Activated B cell treated with CpG ODN at 0.5 μM for 24 hours (primary cell): ENCODE data around the gene UBASH3A. TPM values are rescaled to one million over a fixed set of nuclear protein-coding genes. Genes with fewer than 3 reads are reported as not detected.

Source experiments
- ATAC-seq: fragments of 200-7000 bp; cut with Tn5 transposase; one replicate; pipeline ENCODE4 v1.10.0; 2021; ENCODE audit warnings: low read depth, mild to moderate bottlenecking, moderate library complexity
- CTCF ChIA-PET: fragments of 350-600 bp; sonication (Branson Sonifier 250); formaldehyde crosslinking; loops from one replicate; lab custom pipeline; 2021; ENCODE audit warnings: antibody characterized with exemption; lab: Charles Lee
- POLR2A ChIA-PET: fragments of 350-600 bp; sonication (Branson Sonifier 250); formaldehyde crosslinking; loops from one replicate; lab custom pipeline; 2021; ENCODE audit warnings: antibody characterized with exemption; lab: Charles Lee
- DNase-seq: peaks from one replicate; pipeline ENCODE4 v3.0.0; 2022
- H3K27ac Mint-ChIP-seq: one replicate; pipeline ENCODE4 v1.8.0; 2020; ENCODE audit warnings: mixed read lengths
- H3K27me3 Mint-ChIP-seq: one replicate; pipeline ENCODE4 v1.8.0; 2021; ENCODE audit warnings: mixed read lengths
- H3K36me3 Mint-ChIP-seq: one replicate; pipeline ENCODE4 v1.8.0; 2021; ENCODE audit warnings: low read depth, mixed read lengths
- H3K4me1 Mint-ChIP-seq: one replicate; pipeline ENCODE4 v1.8.0; 2021; ENCODE audit warnings: mixed read lengths
- H3K4me3 Mint-ChIP-seq: one replicate; pipeline ENCODE4 v1.8.0; 2020; ENCODE audit warnings: mild to moderate bottlenecking, mixed read lengths
- H3K9me3 Mint-ChIP-seq: one replicate; pipeline ENCODE4 v1.8.0; 2020; ENCODE audit warnings: mixed read lengths
- CTCF ChIP-seq: fragments of 200-600 bp; IDR thresholded peaks from one replicate; pipeline ENCODE4 v1.8.0; 2022; ENCODE audit warnings: antibody characterized with exemption, mild to moderate bottlenecking
- intact Hi-C: fragments of 100-400 bp; cut with micrococcal nuclease; formaldehyde crosslinking; loops from one replicate; pipeline ENCODE4 v1.15.1; 2024
- total RNA-seq: library from RNA; stranded (reverse); gene quantifications from 2 replicates; pipeline ENCODE4 v1.2.3, GENCODE V29; 2022

UBASH3A gene
- total RNA-seq, 1 donor from 2014 or later, result not detected

GRCh38 chr21:42358937-42359336 is 44.8 kb upstream of the UBASH3A start:
- intact Hi-C loops, result no loop called here
- Mint-ChIP-seq H3K4me1 (peaks cover 2% of the 10 kb centered on the region), H3K4me3 (no peak overlapping the region), H3K27me3 (peaks cover 31% of the 10 kb centered on the region), H3K27ac (no peak overlapping the region), H3K36me3 (peaks cover 3% of the 10 kb centered on the region), H3K9me3 (peaks cover 11% of the 10 kb centered on the region)
- DNase-seq (no peak), ATAC-seq (no peak)
- POLR2A ChIA-PET, result no interaction called here
- TF ChIP-seq CTCF, result no peak
- CTCF ChIA-PET, result no interaction called here

- POLR2A ChIA-PET, result no interaction called here
- no peak for TF ChIP-seq CTCF
- H3K4me3 Mint-ChIP-seq, result no peak overlapping the region
- ATAC-seq (no peak), DNase-seq (no peak)
- intact Hi-C loops, result no loop called here
- peaks cover 2% of the 10 kb centered on the region for H3K4me1 Mint-ChIP-seq
- H3K27me3 Mint-ChIP-seq, result peaks cover 39% of the 10 kb centered on the region
- H3K36me3 Mint-ChIP-seq, result peaks cover 3% of the 10 kb centered on the region
- CTCF ChIA-PET, result no interaction called here
- no peak overlapping the region for H3K27ac Mint-ChIP-seq
- peaks cover 3% of the 10 kb centered on the region for H3K9me3 Mint-ChIP-seq
Observed at GRCh38 chr21:42360317-42360716, 43.4 kb upstream of the UBASH3A start.

GRCh38 chr21:42361286-42361685 is 42.4 kb upstream of the UBASH3A start:
- Mint-ChIP-seq H3K36me3 (no peaks in the 10 kb centered on the region), H3K4me1 (peaks cover 2% of the 10 kb centered on the region), H3K9me3 (no peaks in the 10 kb centered on the region), H3K27me3 (peaks cover 39% of the 10 kb centered on the region), H3K27ac (no peak overlapping the region), H3K4me3 (no peak overlapping the region)
- DNase-seq (no peak), ATAC-seq (no peak)
- TF ChIP-seq CTCF, result no peak
- CTCF ChIA-PET, result no interaction called here
- intact Hi-C loops, result no loop called here
- POLR2A ChIA-PET, result no interaction called here

GRCh38 chr21:42362198-42362597 is 41.5 kb upstream of the UBASH3A start:
- peaks cover 32% of the 10 kb centered on the region for H3K27me3 Mint-ChIP-seq
- no peak overlapping the region for H3K4me3 Mint-ChIP-seq
- H3K27ac Mint-ChIP-seq, result no peak overlapping the region
- no peak for TF ChIP-seq CTCF
- intact Hi-C loops, result no loop called here
- no peaks in the 10 kb centered on the region for H3K9me3 Mint-ChIP-seq
- CTCF ChIA-PET, result no interaction called here
- no peak for ATAC-seq
- POLR2A ChIA-PET, result no interaction called here
- DNase-seq, result no peak
- H3K36me3 Mint-ChIP-seq, result no peaks in the 10 kb centered on the region
- H3K4me1 Mint-ChIP-seq, result peaks cover 2% of the 10 kb centered on the region

GRCh38 chr21:42362700-42363099 is 41.0 kb upstream of the UBASH3A start:
- ChIA-PET POLR2A (interaction anchor here (0.6 kb wide), 1 partner anchor 101 kb away, joined by 3 read pairs; no protein-coding TSS in a partner anchor), CTCF (no interaction called here)
- no peaks in the 10 kb centered on the region for H3K36me3 Mint-ChIP-seq
- no peak for ATAC-seq
- TF ChIP-seq CTCF, result no peak
- intact Hi-C loops, result no loop called here
- peaks cover 32% of the 10 kb centered on the region for H3K27me3 Mint-ChIP-seq
- no peak for DNase-seq
- no peak overlapping the region for H3K27ac Mint-ChIP-seq
- peaks cover 2% of the 10 kb centered on the region for H3K4me1 Mint-ChIP-seq
- no peaks in the 10 kb centered on the region for H3K9me3 Mint-ChIP-seq
- no peak overlapping the region for H3K4me3 Mint-ChIP-seq
